OCI-LY1 (cell line): ENCODE results near the gene PLEKHG4.

ENCODE experiments used
- H2AFZ ChIP-seq: fragments of 200-600 bp; sonication (generic), shearing (Covaris generic); 2 replicates; pipeline ENCODE4 v1.6.0; 2014; ENCODE audit warnings: antibody characterized with exemption, mild to moderate bottlenecking, low read length
- H3F3A ChIP-seq: fragments of 200-600 bp; sonication (generic), shearing (Covaris generic); 2 replicates; pipeline ENCODE4 v1.6.0; 2014; ENCODE audit warnings: mild to moderate bottlenecking, antibody characterized with exemption, low read length, moderate library complexity; ENCODE audit not compliant: insufficient read depth
- H3K27ac ChIP-seq: fragments of 200-600 bp; sonication (generic); 2 replicates; pipeline ENCODE4 v1.5.1; 2014; ENCODE audit warnings: low read length, mixed run types, mild to moderate bottlenecking, low read depth; ENCODE audit not compliant: poor library complexity, severe bottlenecking
- H3K27me3 ChIP-seq: fragments of 200-600 bp; sonication (generic); 2 replicates; pipeline ENCODE4 v1.6.0; 2014; ENCODE audit warnings: antibody characterized with exemption, mild to moderate bottlenecking, low read length, moderate library complexity; ENCODE audit not compliant: insufficient read depth
- H3K36me3 ChIP-seq: fragments of 200-600 bp; sonication (generic); 2 replicates; pipeline ENCODE4 v1.6.1; 2014; ENCODE audit warnings: mild to moderate bottlenecking, antibody characterized with exemption, low read length, moderate library complexity, mixed read lengths; ENCODE audit not compliant: insufficient read depth
- H3K4me1 ChIP-seq: fragments of 200-600 bp; sonication (generic); 2 replicates; pipeline ENCODE4 v1.5.1; 2014; ENCODE audit warnings: mild to moderate bottlenecking, low read length, moderate library complexity; ENCODE audit not compliant: insufficient read depth, severe bottlenecking
- H3K4me2 ChIP-seq: fragments of 200-600 bp; sonication (generic), shearing (Covaris generic); 2 replicates; pipeline ENCODE4 v1.6.1; 2014; ENCODE audit warnings: low read length
- H3K4me3 ChIP-seq: fragments of 200-600 bp; sonication (generic); 2 replicates; pipeline ENCODE4 v1.5.1; 2014; ENCODE audit warnings: low read length, low read depth, mild to moderate bottlenecking, mixed read lengths; ENCODE audit not compliant: poor library complexity, severe bottlenecking
- H3K79me2 ChIP-seq: fragments of 200-600 bp; shearing (Covaris generic); 2 replicates; pipeline ENCODE4 v1.6.1; 2016; ENCODE audit warnings: mixed run types, low read length, mixed read lengths; ENCODE audit not compliant: insufficient read depth
- H3K9ac ChIP-seq: fragments of 200-600 bp; sonication (generic), shearing (Covaris generic); 2 replicates; pipeline ENCODE4 v1.6.1; 2014; ENCODE audit warnings: mild to moderate bottlenecking, low read length, mixed read lengths
- H3K9me2 ChIP-seq: fragments of 200-600 bp; sonication (generic), shearing (Covaris generic); 2 replicates; pipeline ENCODE4 v1.6.1; 2014; ENCODE audit warnings: low read depth, mild to moderate bottlenecking, low read length, mixed read lengths
- H3K9me3 ChIP-seq: fragments of 200-600 bp; shearing (Covaris generic); 2 replicates; pipeline ENCODE4 v1.6.1; 2014; ENCODE audit warnings: low read length, mixed read lengths
- H4K20me1 ChIP-seq: fragments of 200-600 bp; sonication (generic), shearing (Covaris generic); 2 replicates; pipeline ENCODE4 v1.6.0; 2016; ENCODE audit warnings: mild to moderate bottlenecking, low read length; ENCODE audit not compliant: insufficient read depth
- EZH2 ChIP-seq: fragments of 200-600 bp; sonication (generic), shearing (Covaris generic); IDR thresholded peaks from 2 replicates; pipeline ENCODE4 v1.8.0; 2017; ENCODE audit warnings: borderline replicate concordance, mixed run types, mild to moderate bottlenecking, antibody characterized with exemption, low read length, moderate library complexity, mixed read lengths
- TF ChIP-seq, protein P1 (sequence below): fragments of 200-600 bp; sonication (generic), shearing (Covaris generic); IDR thresholded peaks from 2 replicates; pipeline ENCODE4 v1.5.1; 2017; ENCODE audit warnings: mild to moderate bottlenecking, antibody characterized with exemption, low read length, moderate library complexity, mixed read lengths

Gene PLEKHG4

DNA sequence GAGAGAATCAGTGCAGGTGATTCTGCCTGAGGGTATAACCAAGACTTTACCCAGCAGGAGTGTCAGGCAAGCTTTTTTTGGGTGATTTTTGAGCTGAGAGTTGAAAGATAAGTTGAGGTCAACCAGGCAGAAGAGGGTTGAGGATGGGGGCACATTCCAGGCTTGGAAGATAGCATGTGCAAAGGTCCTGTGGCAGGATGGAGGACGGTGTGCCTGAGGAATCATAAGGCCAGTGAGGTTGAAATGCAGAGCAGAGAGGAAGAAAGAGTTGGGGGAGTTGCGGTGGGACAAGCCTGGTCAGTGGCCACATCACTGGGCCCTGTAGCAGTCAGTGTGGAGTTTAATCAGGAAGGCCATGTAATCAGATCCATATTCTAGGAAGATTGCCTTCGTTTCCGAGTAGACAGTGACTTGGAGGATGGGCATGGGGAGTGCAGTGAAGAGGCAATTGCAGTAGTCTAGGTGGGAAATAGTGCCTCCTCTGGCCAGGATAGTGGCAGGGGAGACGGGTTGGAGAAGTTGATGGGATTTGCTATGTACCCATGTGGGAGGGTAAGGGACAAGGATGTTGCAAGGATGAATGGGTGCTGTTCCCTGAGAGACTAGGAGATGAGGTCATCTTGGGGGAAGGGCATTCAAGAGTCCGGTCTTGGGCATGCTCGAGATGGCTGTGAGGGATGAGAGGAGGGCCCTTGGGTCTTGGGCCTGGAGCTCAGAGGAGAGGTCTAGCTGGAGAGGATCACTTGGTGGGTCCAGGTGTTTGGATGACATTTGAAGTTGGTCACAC is 3.9 kb downstream of the PLEKHG4 start:
- Histone ChIP-seq H3K9ac (no peak overlapping the region), H3F3A (no peaks in the 10 kb centered on the region), H3K27ac (no peak overlapping the region), H3K36me3 (no peaks in the 10 kb centered on the region), H3K27me3 (no peaks in the 10 kb centered on the region), H3K79me2 (no peaks in the 10 kb centered on the region), H3K9me3 (no peaks in the 10 kb centered on the region), H4K20me1 (no peaks in the 10 kb centered on the region), H3K9me2 (no peaks in the 10 kb centered on the region), H3K4me3 (no peak overlapping the region), H3K4me1 (peaks cover 3% of the 10 kb centered on the region), H3K4me2 (no peak overlapping the region), H2AFZ (no peak overlapping the region)
- TF ChIP-seq, protein P1, sequence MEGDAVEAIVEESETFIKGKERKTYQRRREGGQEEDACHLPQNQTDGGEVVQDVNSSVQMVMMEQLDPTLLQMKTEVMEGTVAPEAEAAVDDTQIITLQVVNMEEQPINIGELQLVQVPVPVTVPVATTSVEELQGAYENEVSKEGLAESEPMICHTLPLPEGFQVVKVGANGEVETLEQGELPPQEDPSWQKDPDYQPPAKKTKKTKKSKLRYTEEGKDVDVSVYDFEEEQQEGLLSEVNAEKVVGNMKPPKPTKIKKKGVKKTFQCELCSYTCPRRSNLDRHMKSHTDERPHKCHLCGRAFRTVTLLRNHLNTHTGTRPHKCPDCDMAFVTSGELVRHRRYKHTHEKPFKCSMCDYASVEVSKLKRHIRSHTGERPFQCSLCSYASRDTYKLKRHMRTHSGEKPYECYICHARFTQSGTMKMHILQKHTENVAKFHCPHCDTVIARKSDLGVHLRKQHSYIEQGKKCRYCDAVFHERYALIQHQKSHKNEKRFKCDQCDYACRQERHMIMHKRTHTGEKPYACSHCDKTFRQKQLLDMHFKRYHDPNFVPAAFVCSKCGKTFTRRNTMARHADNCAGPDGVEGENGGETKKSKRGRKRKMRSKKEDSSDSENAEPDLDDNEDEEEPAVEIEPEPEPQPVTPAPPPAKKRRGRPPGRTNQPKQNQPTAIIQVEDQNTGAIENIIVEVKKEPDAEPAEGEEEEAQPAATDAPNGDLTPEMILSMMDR: peak; percentile 13; the same call in 1 of the 2 replicates
- TF ChIP-seq EZH2: no peak

DNA sequence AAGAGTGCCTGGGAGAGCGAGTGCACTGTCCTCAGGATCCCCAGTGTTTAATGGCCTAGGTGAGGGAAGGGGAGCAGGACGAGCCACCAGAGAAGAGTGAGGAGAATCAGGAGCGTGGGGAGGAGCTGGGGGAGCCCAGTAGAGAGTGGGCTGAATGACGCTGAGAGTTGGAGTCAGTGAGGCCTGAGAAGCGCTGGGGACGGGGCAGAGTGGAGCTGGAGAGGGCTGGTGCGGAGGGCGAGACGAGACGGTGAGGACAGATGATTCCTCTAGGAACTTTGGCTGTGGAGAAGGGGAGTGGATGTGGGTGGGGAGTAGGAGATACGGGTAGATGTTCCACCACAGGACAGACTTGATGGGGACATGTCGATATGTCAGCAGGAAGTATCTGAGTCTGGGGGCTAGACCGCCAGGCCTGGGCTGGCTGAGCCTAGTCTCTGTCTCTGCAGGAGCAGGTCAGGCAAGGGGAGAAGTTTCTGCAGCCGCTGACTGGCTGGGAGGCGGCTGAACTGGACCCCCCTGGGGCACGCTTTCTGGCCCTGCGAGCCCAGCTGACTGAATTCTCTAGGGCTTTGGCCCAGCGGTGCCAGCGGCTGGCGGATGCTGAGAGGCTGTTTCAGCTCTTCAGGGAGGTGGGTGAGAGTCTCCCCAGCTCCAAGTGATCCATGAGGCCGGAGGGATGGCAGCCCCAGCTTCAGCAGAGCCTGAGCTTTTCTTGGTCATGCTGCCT is 4.7 kb downstream of the PLEKHG4 start:
- Histone ChIP-seq H3K9me2 (no peaks in the 10 kb centered on the region), H3K27me3 (no peaks in the 10 kb centered on the region), H2AFZ (no peak overlapping the region), H3K4me3 (no peak overlapping the region), H3K4me1 (no peaks in the 10 kb centered on the region), H3F3A (no peaks in the 10 kb centered on the region), H4K20me1 (no peaks in the 10 kb centered on the region), H3K4me2 (no peak overlapping the region), H3K9ac (no peak overlapping the region), H3K36me3 (no peaks in the 10 kb centered on the region), H3K9me3 (no peaks in the 10 kb centered on the region), H3K27ac (no peak overlapping the region), H3K79me2 (no peaks in the 10 kb centered on the region)
- TF ChIP-seq, protein P1: no peak
- no peak for TF ChIP-seq EZH2

DNA sequence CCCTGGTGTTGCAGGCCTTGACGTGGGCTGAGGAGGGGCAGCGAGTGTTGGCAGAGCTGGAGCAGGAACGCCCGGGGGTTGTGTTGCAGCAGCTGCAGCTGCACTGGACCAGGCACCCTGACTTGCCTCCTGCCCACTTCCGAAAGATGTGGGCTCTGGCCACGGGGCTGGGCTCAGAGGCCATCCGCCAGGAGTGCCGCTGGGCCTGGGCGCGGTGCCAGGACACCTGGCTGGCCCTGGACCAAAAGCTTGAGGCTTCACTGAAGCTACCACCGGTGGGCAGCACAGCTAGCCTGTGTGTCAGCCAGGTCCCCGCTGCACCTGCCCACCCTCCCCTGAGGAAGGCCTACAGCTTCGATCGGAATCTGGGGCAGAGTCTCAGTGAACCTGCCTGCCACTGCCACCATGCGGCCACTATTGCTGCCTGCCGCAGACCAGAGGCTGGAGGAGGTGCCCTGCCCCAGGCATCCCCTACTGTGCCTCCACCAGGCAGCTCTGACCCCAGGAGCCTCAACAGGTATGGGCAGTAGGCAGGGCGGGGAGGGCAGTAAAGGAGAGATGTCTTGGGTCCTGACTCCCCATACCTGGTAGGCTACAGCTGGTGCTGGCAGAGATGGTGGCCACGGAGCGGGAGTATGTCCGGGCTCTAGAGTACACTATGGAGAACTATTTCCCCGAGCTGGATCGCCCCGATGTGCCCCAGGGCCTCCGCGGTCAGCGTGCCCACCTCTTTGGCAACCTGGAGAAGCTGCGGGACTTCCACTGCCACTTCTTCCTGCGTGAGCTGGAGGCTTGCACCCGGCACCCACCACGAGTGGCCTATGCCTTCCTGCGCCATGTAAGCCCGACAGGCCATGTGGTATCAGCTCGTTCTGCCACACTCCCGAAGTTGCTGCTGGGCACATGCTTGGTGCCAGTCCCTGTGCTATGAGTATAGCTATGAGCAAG is 5.6 kb downstream of the PLEKHG4 start:
- Histone ChIP-seq H3K4me1 (no peaks in the 10 kb centered on the region), H3K4me2 (no peak overlapping the region), H3K9ac (no peak overlapping the region), H3K9me3 (no peaks in the 10 kb centered on the region), H3K4me3 (no peak overlapping the region), H3K36me3 (no peaks in the 10 kb centered on the region), H3K27ac (no peak overlapping the region), H3K9me2 (no peaks in the 10 kb centered on the region), H4K20me1 (no peaks in the 10 kb centered on the region), H3F3A (no peaks in the 10 kb centered on the region), H3K79me2 (no peaks in the 10 kb centered on the region), H2AFZ (no peak overlapping the region), H3K27me3 (no peaks in the 10 kb centered on the region)
- no peak for TF ChIP-seq EZH2
- TF ChIP-seq, protein P1: peak; percentile 64
